LNCaP clone FGC (cell line): ENCODE measurements around the gene CACNA1C.

Source experiments
- DNase-seq: peaks from one replicate; pipeline ENCODE4 v3.0.0-alpha.2; 2011; ENCODE audit warnings: low read depth
- H3K4me3 ChIP-seq: 2 replicates; pipeline ENCODE4 v1.5.1; 2011; ENCODE audit warnings: mild to moderate bottlenecking, low read depth, low read length, control low read depth
- CTCF ChIP-seq: IDR thresholded peaks from 2 replicates; pipeline ENCODE4 v1.5.1; 2012; ENCODE audit warnings: mild to moderate bottlenecking; ENCODE audit not compliant: control insufficient read depth, insufficient read depth; ENCODE audit errors: extremely low read depth

The CACNA1C gene

DNA sequence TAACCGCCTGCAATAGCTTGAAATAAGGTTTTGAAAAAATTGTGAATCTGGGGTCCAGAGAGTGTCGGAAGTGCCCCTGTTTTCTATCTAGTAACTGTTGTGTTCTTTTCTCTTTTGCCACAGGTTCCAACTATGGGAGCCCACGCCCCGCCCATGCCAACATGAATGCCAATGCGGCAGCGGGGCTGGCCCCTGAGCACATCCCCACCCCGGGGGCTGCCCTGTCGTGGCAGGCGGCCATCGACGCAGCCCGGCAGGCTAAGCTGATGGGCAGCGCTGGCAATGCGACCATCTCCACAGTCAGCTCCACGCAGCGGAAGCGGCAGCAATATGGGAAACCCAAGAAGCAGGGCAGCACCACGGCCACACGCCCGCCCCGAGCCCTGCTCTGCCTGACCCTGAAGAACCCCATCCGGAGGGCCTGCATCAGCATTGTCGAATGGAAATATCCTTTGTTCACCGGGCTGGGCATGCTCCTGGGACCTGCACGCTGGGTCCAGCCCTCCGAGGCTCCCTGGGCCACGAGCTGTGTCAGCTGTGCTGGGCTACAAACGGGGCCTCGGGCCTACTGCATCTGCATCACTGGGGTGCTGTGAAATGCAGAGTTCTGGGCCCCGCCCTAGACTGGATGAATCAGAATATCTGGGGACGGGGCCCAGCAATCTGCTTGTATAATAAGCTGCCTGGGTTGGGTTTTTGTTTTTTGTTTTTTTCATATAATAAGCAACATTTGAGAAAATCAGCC, 62.5 kb downstream of the CACNA1C start:
- TF ChIP-seq CTCF = no peak
- no peak for DNase-seq
- H3K4me3 ChIP-seq = no peak overlapping the region

GRCh38 chr12:2117541-2117940, 64.8 kb downstream of the CACNA1C start:
- DNase-seq = no peak
- H3K4me3 ChIP-seq = no peak overlapping the region
- no peak for TF ChIP-seq CTCF

GRCh38 chr12:2118061-2118460, 65.3 kb downstream of the CACNA1C start:
- H3K4me3 ChIP-seq = no peak overlapping the region
- DNase-seq = no peak
- no peak for TF ChIP-seq CTCF

DNA sequence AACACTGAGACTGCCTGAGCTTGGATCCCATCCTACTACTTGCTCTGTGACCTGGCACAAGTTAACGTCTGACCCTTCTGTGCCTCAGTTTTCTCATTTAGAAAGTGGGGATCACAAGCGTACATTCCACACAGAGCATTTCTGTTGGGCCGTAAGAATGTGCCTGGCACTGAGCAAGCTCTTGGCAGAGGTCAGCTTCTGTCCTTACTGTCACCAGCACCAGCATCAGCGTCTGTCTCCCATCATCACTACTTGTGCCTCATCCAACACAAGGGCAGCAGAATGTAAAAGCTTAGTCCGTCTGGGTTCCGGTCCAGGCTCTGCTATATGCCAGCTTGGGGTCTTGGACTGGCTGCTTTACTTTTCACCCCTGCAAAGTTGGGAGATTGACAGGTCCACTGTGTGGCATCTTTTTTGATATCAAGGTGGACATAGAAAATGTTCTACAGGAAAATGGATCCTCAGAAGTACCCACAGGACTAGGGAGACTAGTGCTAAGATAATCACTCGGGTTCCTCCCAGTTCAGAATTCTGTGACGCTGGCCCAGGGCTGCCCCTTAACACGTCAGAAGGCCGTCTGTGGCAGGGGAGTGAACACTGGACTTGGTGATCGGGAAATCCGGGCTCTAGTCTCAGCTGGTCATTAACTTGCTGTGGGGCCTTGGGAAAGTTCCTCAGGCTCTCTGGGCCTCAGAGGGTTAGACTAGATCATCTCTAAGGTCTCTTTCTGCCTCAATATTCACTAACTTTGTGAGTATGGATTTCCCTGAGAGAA, 65.9 kb downstream of the CACNA1C start:
- no peak overlapping the region for H3K4me3 ChIP-seq
- DNase-seq = no peak
- no peak for TF ChIP-seq CTCF

- H3K4me3 ChIP-seq = no peak overlapping the region
- no peak for DNase-seq
- no peak for TF ChIP-seq CTCF
Observed at GRCh38 chr12:2119266-2119665, 66.5 kb downstream of the CACNA1C start.

GRCh38 chr12:2120982-2121758, 68.4 kb downstream of the CACNA1C start:
- H3K4me3 ChIP-seq = no peak overlapping the region
- TF ChIP-seq CTCF = no peak
- no peak for DNase-seq
